GM19452 (cell line): Measurements from ENCODE around the gene ELF2.
"Not testable (repeated sequence)": the region's sequence is repeated elsewhere in the genome, so short reads cannot be mapped to it uniquely, and the experiment has no call there.

Experiments used
- ATAC-seq: cut with Tn5 transposase; IDR thresholded peaks from one replicate; pipeline ENCODE4 v1.9.1; 2021; ENCODE audit not compliant: unreplicated experiment

ELF2 gene

GRCh38 chr4:139144911-139145551, 32.0 kb downstream of the ELF2 start:
- ATAC-seq, result no peak

GRCh38 chr4:139144161-139144859, 32.7 kb downstream of the ELF2 start:
- no peak for ATAC-seq

GRCh38 chr4:139142980-139143379, 34.0 kb downstream of the ELF2 start:
- no peak for ATAC-seq

GRCh38 chr4:139142087-139142486, 34.9 kb downstream of the ELF2 start:
- ATAC-seq, result peak; percentile 81

DNA sequence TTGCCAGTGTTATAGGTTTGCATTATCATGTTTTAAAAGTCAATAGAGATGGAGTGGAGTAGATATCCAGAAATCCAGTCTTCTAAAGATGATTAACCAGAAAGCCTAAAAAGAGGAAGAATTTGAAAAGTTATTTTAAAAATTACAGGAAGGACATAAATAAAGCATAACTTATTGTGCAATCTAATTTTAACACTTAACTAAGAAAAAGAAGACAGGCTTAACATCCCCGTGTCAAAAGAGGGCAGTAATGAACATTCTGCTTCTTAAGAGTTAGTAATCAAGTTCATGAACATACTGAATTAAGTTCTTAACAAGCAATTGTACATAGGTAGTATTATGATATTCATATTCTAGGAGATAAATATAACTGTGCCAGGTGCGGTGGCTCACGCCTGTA, 39.3 kb downstream of the ELF2 start:
- no peak for ATAC-seq

- no peak for ATAC-seq
These were observed 42.6 kb downstream of the ELF2 start for GRCh38 chr4:139134403-139134802.

DNA sequence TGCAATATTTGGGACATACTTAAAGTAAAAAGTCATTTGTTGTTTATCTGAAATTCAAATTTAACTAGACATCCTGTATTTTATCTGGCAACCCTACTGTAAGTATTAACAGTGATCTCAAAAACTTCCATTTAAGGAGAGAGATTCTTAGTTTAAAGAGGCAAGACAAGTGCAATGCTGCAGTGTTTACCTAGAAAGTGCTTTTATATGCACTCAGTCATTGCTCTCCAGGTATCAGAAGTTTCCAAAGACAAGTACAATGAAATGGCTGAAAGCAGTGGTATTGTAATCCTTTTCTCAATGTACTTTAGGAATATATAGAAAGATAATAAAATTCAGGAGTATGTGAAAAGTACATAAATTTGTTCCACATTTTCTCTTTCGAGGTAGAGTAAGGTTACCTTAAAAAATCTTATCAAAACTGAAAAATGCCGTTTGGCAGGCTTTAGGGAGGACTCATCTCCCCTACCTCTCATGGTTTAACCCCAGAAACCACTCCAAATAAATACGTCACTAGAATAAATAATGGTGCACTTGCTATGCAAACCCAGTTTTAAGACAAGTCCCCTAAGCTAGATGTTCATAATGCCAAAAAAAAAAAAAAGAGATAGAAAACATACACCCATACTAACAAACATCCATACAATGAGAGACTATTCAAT, 45.7 kb downstream of the ELF2 start:
- ATAC-seq, result no peak

GRCh38 chr4:139129206-139129605, 47.8 kb downstream of the ELF2 start:
- no peak for ATAC-seq

DNA sequence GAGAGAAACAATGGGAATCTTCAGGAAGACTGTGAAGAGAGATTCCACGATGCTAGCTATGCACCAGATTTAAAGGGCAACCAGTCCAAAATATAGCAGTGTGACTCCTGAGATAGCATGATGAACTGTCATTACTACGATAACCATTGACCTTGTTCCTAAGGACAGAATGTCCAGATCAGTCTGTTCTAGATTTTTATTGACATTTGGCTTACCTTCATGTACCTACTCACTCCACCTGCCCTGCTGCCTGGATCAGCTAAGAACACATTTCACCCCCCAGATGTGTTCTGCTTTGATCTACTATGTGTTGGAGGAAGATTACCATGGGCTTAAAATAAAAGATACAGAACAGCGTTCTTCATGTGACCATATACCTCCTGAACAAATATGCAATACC, 50.1 kb downstream of the ELF2 start:
- no peak for ATAC-seq

DNA sequence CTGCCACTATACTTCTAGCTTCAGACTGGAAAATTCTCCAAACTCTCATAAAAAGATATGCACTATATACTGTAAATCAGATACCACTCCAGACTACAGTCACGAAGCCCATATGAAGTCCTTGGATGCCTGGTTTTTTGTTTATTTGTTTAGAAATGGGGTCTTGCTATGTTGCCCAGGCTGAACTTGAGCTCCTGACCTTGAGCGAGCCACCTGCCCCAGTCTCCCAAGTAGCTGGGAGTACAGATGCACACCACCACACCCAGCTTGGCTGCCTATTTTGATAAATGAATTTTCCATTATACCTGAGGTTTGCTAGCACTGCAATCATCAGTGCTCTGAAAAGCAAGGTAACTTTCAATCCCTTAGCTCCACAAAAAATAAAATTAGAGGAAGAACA, 53.1 kb downstream of the ELF2 start:
- ATAC-seq, result no peak

GRCh38 chr4:139118365-139118764, 58.7 kb downstream of the ELF2 start:
- ATAC-seq, result no peak

DNA sequence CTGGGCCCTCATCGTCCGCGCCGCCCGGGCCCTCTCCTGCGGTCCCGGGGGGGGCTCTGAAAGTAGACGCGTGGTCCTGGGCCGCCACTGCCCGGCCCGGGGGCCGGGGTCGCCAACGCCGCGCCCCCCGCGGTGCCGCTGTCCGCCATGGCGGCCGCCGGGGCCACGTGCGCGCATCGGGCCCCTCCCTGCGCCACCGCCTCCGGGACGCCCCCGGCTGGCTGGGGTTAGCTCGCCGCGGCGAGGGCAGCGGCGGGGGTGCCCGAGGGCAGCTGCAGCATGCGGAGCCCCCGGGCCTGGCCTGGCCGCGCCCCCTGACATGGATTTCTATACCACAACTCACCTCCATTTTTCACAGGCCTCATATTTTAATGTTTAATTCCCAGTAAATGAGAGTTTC, 61.8 kb downstream of the ELF2 start:
- no peak for ATAC-seq

DNA sequence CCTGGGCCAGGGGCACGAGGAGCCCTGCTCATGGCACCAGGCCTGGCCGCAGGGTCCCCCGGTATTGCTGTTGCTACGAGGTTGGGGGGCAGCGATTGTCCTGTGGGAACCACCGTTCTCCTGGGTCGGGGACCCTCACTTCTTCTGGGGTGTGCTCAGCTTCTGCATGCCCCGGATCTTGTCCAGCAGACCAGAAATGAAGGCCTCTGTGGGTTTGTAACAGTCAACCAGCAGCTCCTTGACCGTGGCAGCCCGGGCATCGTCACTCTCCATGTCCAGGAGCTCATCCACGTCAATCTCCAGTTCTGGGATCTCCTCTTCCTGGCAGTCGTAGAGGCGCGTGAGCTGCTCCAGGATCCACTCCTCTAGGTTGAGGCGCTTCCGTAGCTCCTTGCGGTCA, 62.2 kb downstream of the ELF2 start:
- ATAC-seq, result not testable (repeated sequence)

GRCh38 chr4:139112650-139113049, 64.4 kb downstream of the ELF2 start:
- ATAC-seq, result no peak

- ATAC-seq, result no peak
These were observed 68.4 kb downstream of the ELF2 start for GRCh38 chr4:139108567-139109128.

GRCh38 chr4:139099366-139099982, 77.5 kb downstream of the ELF2 start:
- ATAC-seq, result peak; percentile 80

GRCh38 chr4:139092271-139092670, 84.7 kb downstream of the ELF2 start:
- no peak for ATAC-seq

DNA sequence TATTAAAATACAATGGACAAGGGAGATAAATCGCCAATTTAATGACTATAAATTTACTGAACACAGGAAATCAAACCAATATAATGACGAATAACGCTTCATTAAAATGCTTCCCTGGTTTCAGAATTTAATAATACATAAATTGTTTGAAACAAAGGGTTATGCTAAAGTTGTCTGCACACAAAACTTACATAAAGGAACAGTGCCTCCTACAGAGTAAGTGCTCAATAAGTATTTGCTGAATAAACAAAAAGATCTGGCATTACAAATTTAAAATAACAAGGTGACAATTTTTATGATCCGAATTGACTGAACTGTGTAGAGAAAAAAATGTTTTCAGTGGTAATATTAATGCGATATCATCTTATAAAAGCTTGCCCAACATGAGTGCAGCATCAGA, 91.9 kb downstream of the ELF2 start:
- no peak for ATAC-seq

DNA sequence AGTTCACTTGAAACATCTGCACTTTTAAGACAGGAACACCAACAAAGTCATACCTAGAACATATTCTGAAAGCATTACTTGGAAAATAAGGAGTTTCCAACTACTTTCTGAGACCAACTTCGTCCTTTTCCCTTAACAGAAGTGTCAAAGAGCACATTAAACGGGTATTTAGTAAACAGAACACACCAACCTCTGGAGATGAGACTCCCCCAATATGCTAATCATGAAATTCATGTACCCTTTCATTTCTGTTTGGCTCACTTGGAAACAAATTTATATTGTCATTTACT, 92.3 kb downstream of the ELF2 start:
- no peak for ATAC-seq

- peak; percentile 50 for ATAC-seq
These were observed 92.8 kb downstream of the ELF2 start for GRCh38 chr4:139083956-139084803.

DNA sequence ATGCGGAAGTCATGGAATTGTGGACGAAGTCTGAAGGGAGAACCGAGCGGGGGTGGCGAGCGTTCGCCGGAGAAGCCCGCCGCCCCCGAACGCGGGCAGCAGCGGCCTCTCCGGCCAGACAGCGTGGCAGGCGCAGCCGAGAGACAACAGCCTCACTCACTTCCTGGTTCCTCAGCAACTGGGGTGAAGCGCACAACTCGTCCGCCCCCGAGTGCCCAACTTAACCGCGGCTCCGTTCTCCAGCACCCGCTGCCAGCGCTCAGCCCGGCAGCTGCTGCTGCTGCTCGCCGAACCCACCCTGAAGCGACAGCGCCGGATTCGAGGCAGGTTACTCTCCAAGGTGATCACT, 93.4 kb downstream of the ELF2 start:
- ATAC-seq, result peak; percentile 26
